Stomach smooth muscle (tissue), 2 donors: ENCODE results near the gene ARHGAP42.
"Not testable (repeated sequence)": the region's sequence is repeated elsewhere in the genome, so short reads cannot be mapped to it uniquely, and the experiment has no call there.

Experiments
- H3K27ac ChIP-seq: one replicate; pipeline ENCODE4 v1.7.0; 2013; ENCODE audit warnings: mild to moderate bottlenecking, low read length, inconsistent platforms
- H3K27me3 ChIP-seq, 2 donors: one replicate each; pipeline ENCODE4 v1.7.0; 2013; ENCODE audit warnings: low read length in 2 of 2; ENCODE audit not compliant: insufficient read depth in 2 of 2, control insufficient read depth in 1 of 2
- H3K36me3 ChIP-seq, 2 donors: one replicate each; pipeline ENCODE4 v1.7.0; 2013; ENCODE audit warnings: low read length in 2 of 2; ENCODE audit not compliant: control insufficient read depth in 2 of 2, insufficient read depth in 2 of 2
- H3K4me1 ChIP-seq: one replicate; pipeline ENCODE4 v1.7.0; 2013; ENCODE audit warnings: low read length; ENCODE audit not compliant: control insufficient read depth, insufficient read depth
- H3K4me3 ChIP-seq, 2 donors: one replicate each; pipeline ENCODE4 v1.7.0; 2013; ENCODE audit warnings: low read length in 2 of 2
- H3K9ac ChIP-seq, 2 donors: one replicate each; pipeline ENCODE4 v1.7.0; 2013; ENCODE audit warnings: low read length in 2 of 2, mild to moderate bottlenecking in 1 of 2
- H3K9me3 ChIP-seq, 2 donors: one replicate each; pipeline ENCODE4 v1.7.0; 2013; ENCODE audit warnings: low read length in 2 of 2; ENCODE audit not compliant: control insufficient read depth in 2 of 2
- donor health status: healthy.
- donor health status: Pancreatic carcinoma.

ARHGAP42 gene

GRCh38 chr11:100889758-100890157, 202.7 kb downstream of the ARHGAP42 start:
- H3K4me1 ChIP-seq, result no peaks in the 10 kb centered on the region
- no peaks in the 10 kb centered on the region for H3K9me3 ChIP-seq
- no peaks in the 10 kb centered on the region for H3K36me3 ChIP-seq
- no peaks in the 10 kb centered on the region for H3K27me3 ChIP-seq
- no peak overlapping the region for H3K27ac ChIP-seq
- no peak overlapping the region for H3K4me3 ChIP-seq
- H3K9ac ChIP-seq, result no peak overlapping the region

GRCh38 chr11:100890789-100891188, 203.7 kb downstream of the ARHGAP42 start:
- no peaks in the 10 kb centered on the region for H3K36me3 ChIP-seq
- H3K9ac ChIP-seq, result no peak overlapping the region
- no peak overlapping the region for H3K27ac ChIP-seq
- H3K27me3 ChIP-seq, result no peaks in the 10 kb centered on the region
- no peaks in the 10 kb centered on the region for H3K9me3 ChIP-seq
- no peaks in the 10 kb centered on the region for H3K4me1 ChIP-seq
- no peak overlapping the region for H3K4me3 ChIP-seq

- no peak overlapping the region for H3K4me3 ChIP-seq
- H3K9ac ChIP-seq, result no peak overlapping the region
- no peaks in the 10 kb centered on the region for H3K36me3 ChIP-seq
- no peaks in the 10 kb centered on the region for H3K27me3 ChIP-seq
- no peak overlapping the region for H3K27ac ChIP-seq
- no peaks in the 10 kb centered on the region for H3K9me3 ChIP-seq
- no peaks in the 10 kb centered on the region for H3K4me1 ChIP-seq
Measured at GRCh38 chr11:100892886-100893285, 205.8 kb downstream of the ARHGAP42 start.

- H3K36me3 ChIP-seq, result no peaks in the 10 kb centered on the region
- H3K9ac ChIP-seq, result no peak overlapping the region
- no peak overlapping the region for H3K27ac ChIP-seq
- H3K4me1 ChIP-seq, result no peaks in the 10 kb centered on the region
- no peaks in the 10 kb centered on the region for H3K9me3 ChIP-seq
- H3K4me3 ChIP-seq, result no peak overlapping the region
- H3K27me3 ChIP-seq, result no peaks in the 10 kb centered on the region
Measured at GRCh38 chr11:100895449-100895848, 208.4 kb downstream of the ARHGAP42 start.

GRCh38 chr11:100895976-100896375, 208.9 kb downstream of the ARHGAP42 start:
- H3K9me3 ChIP-seq, H3K36me3 ChIP-seq, H3K4me1 ChIP-seq, H3K27ac ChIP-seq, H3K9ac ChIP-seq, H3K27me3 ChIP-seq, H3K4me3 ChIP-seq: not testable (repeated sequence)

GRCh38 chr11:100901471-100901870, 214.4 kb downstream of the ARHGAP42 start:
- not testable (repeated sequence) for H3K27me3 ChIP-seq, H3K36me3 ChIP-seq, H3K27ac ChIP-seq, H3K9me3 ChIP-seq, H3K4me3 ChIP-seq, H3K9ac ChIP-seq, H3K4me1 ChIP-seq

- no peak overlapping the region for H3K27ac ChIP-seq
Measured at GRCh38 chr11:100902454-100903141, 215.5 kb downstream of the ARHGAP42 start.

GRCh38 chr11:100903284-100903683, 216.2 kb downstream of the ARHGAP42 start:
- no peaks in the 10 kb centered on the region for H3K36me3 ChIP-seq

More at GRCh38 chr11:100902454-100903141, 215.5 kb downstream of the ARHGAP42 start:
- Histone ChIP-seq H3K27me3 (no peaks in the 10 kb centered on the region), H3K4me3 (no peak overlapping the region), H3K9ac (no peak overlapping the region), H3K36me3 (no peaks in the 10 kb centered on the region), H3K4me1 (no peaks in the 10 kb centered on the region), H3K9me3 (no peaks in the 10 kb centered on the region)

GRCh38 chr11:100905684-100906083, 218.6 kb downstream of the ARHGAP42 start:
- no peaks in the 10 kb centered on the region for H3K9me3 ChIP-seq
- H3K36me3 ChIP-seq, result no peaks in the 10 kb centered on the region
- H3K4me1 ChIP-seq, result no peaks in the 10 kb centered on the region
- H3K4me3 ChIP-seq, result no peak overlapping the region
- H3K27ac ChIP-seq, result no peak overlapping the region
- no peak overlapping the region for H3K9ac ChIP-seq
- no peaks in the 10 kb centered on the region for H3K27me3 ChIP-seq

More at GRCh38 chr11:100903284-100903683, 216.2 kb downstream of the ARHGAP42 start:
- Histone ChIP-seq H3K9me3 (no peaks in the 10 kb centered on the region), H3K27ac (no peak overlapping the region), H3K4me1 (no peaks in the 10 kb centered on the region), H3K27me3 (no peaks in the 10 kb centered on the region), H3K9ac (no peak overlapping the region), H3K4me3 (no peak overlapping the region)

GRCh38 chr11:100908746-100909145, 221.7 kb downstream of the ARHGAP42 start:
- H3K9ac ChIP-seq, result no peak overlapping the region
- no peak overlapping the region for H3K27ac ChIP-seq
- H3K4me3 ChIP-seq, result no peak overlapping the region
- H3K4me1 ChIP-seq, result no peaks in the 10 kb centered on the region
- no peaks in the 10 kb centered on the region for H3K27me3 ChIP-seq
- H3K36me3 ChIP-seq, result no peaks in the 10 kb centered on the region
- no peaks in the 10 kb centered on the region for H3K9me3 ChIP-seq

GRCh38 chr11:100910808-100911207, 223.7 kb downstream of the ARHGAP42 start:
- no peaks in the 10 kb centered on the region for H3K9me3 ChIP-seq
- H3K9ac ChIP-seq, result no peak overlapping the region
- no peak overlapping the region for H3K27ac ChIP-seq
- H3K36me3 ChIP-seq, result no peaks in the 10 kb centered on the region
- H3K4me1 ChIP-seq, result no peaks in the 10 kb centered on the region
- no peaks in the 10 kb centered on the region for H3K27me3 ChIP-seq
- no peak overlapping the region for H3K4me3 ChIP-seq
